ENCODE results near the gene SYT14.
"Not testable (repeated sequence)": the region's sequence is repeated elsewhere in the genome, so short reads cannot be mapped to it uniquely, and the experiment has no call there.

Gene SYT14

GRCh38 chr1:209937996-209938959 is at the start of gene SYT14:
Gene SYT14, plus strand, starts transcription at chr1:209938217. Its CDS starts 48 bp downstream, at chr1:209938265.
- no peak for TF ChIP-seq POU6F1 (CRISPR knock-in tag; IDR thresholded peaks at IDR 0.05; ENCODE audit: borderline replicate concordance, low read depth)
- TF ChIP-seq RARB (CRISPR knock-in tag; IDR thresholded peaks at IDR 0.05) = no peak
- no peak for TF ChIP-seq ZC3H10 (CRISPR knock-in tag; IDR thresholded peaks at IDR 0.05)
- TF ChIP-seq, protein P1, sequence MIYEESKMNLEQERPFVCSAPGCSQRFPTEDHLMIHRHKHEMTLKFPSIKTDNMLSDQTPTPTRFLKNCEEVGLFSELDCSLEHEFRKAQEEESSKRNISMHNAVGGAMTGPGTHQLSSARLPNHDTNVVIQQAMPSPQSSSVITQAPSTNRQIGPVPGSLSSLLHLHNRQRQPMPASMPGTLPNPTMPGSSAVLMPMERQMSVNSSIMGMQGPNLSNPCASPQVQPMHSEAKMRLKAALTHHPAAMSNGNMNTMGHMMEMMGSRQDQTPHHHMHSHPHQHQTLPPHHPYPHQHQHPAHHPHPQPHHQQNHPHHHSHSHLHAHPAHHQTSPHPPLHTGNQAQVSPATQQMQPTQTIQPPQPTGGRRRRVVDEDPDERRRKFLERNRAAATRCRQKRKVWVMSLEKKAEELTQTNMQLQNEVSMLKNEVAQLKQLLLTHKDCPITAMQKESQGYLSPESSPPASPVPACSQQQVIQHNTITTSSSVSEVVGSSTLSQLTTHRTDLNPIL (CRISPR knock-in tag; IDR thresholded peaks at IDR 0.05; ENCODE audit: low read depth) = no peak
- no peak for TF ChIP-seq ZNF8 (CRISPR knock-in tag; IDR thresholded peaks at IDR 0.05)
- no peak for TF ChIP-seq TOX (CRISPR knock-in tag; IDR thresholded peaks at IDR 0.05; ENCODE audit: borderline replicate concordance)
- no peak for TF ChIP-seq OSR1 (CRISPR knock-in tag; IDR thresholded peaks at IDR 0.05)
- 0 out of 2 replicates have a peak, but pooled peaks have one; percentile 21 for TF ChIP-seq ZFP3 (CRISPR knock-in tag; IDR thresholded peaks at IDR 0.05)
- TF ChIP-seq PPARA (CRISPR knock-in tag; IDR thresholded peaks at IDR 0.05; ENCODE audit: borderline replicate concordance) = no peak
- TF ChIP-seq TCF4 (CRISPR knock-in tag; IDR thresholded peaks at IDR 0.05; ENCODE audit: borderline replicate concordance) = no peak
- TF ChIP-seq ZNF70 (CRISPR knock-in tag; IDR thresholded peaks at IDR 0.05) = no peak
- no peak for TF ChIP-seq SNAI2 (CRISPR knock-in tag; IDR thresholded peaks at IDR 0.05)
- 0 out of 2 replicates have a peak, but pooled peaks have one; percentile 34 for TF ChIP-seq TSHZ2 (CRISPR knock-in tag; IDR thresholded peaks at IDR 0.05)
- TF ChIP-seq BACH2 (CRISPR knock-in tag; IDR thresholded peaks at IDR 0.05; ENCODE audit: borderline replicate concordance) = no peak
- 0 out of 2 replicates have a peak, but pooled peaks have one; percentile 60 for TF ChIP-seq CSDC2 (CRISPR knock-in tag; IDR thresholded peaks at IDR 0.05)
- TF ChIP-seq ZFP30 (CRISPR knock-in tag; IDR thresholded peaks at IDR 0.05) = no peak
- TF ChIP-seq, protein P2, sequence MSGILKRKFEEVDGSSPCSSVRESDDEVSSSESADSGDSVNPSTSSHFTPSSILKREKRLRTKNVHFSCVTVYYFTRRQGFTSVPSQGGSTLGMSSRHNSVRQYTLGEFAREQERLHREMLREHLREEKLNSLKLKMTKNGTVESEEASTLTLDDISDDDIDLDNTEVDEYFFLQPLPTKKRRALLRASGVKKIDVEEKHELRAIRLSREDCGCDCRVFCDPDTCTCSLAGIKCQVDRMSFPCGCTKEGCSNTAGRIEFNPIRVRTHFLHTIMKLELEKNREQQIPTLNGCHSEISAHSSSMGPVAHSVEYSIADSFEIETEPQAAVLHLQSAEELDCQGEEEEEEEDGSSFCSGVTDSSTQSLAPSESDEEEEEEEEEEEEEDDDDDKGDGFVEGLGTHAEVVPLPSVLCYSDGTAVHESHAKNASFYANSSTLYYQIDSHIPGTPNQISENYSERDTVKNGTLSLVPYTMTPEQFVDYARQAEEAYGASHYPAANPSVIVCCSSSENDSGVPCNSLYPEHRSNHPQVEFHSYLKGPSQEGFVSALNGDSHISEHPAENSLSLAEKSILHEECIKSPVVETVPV (CRISPR knock-in tag; IDR thresholded peaks at IDR 0.05) = no peak
- ATAC-seq = peak; percentile 90

GRCh38 chr1:209888291-209889076 is 49.5 kb upstream of the SYT14 start:
- ATAC-seq = not testable (repeated sequence)

- ATAC-seq = no peak
- no peak for TF ChIP-seq ZFP30 (CRISPR knock-in tag; IDR thresholded peaks at IDR 0.05)
- TF ChIP-seq ZNF565 (CRISPR knock-in tag; conservative IDR thresholded peaks at IDR 0.05; ENCODE audit: low read depth) = no peak
- no peak for TF ChIP-seq ARNTL (CRISPR knock-in tag; IDR thresholded peaks at IDR 0.05; ENCODE audit: borderline replicate concordance, low read depth)
- TF ChIP-seq ZC3H10 (CRISPR knock-in tag; IDR thresholded peaks at IDR 0.05) = no peak
- no peak for TF ChIP-seq PATZ1 (CRISPR knock-in tag; IDR thresholded peaks at IDR 0.05; ENCODE audit: borderline replicate concordance)
- no peak for TF ChIP-seq ZFP3 (CRISPR knock-in tag; IDR thresholded peaks at IDR 0.05)
- no peak for TF ChIP-seq SNAI2 (CRISPR knock-in tag; IDR thresholded peaks at IDR 0.05)
- no peak for TF ChIP-seq TSHZ2 (CRISPR knock-in tag; IDR thresholded peaks at IDR 0.05)
- TF ChIP-seq ESRRG (CRISPR knock-in tag; IDR thresholded peaks at IDR 0.05) = no peak
- no peak for TF ChIP-seq BACH2 (CRISPR knock-in tag; IDR thresholded peaks at IDR 0.05; ENCODE audit: borderline replicate concordance)
- TF ChIP-seq ZNF70 (CRISPR knock-in tag; IDR thresholded peaks at IDR 0.05) = no peak
- no peak for TF ChIP-seq GLIS3 (CRISPR knock-in tag; IDR thresholded peaks at IDR 0.05)
- no peak for TF ChIP-seq TCF4 (CRISPR knock-in tag; IDR thresholded peaks at IDR 0.05; ENCODE audit: borderline replicate concordance)
Measured at GRCh38 chr1:209889077-209889418, 49.0 kb upstream of the SYT14 start.

Data from SK-N-SH treated with all-trans-retinoic acid at 6 μM for 48 hours (cell line).